ENCODE data around the gene ANKRD44.

The ANKRD44 gene

GRCh38 chr2:197128126-197128525 is 182.5 kb downstream of the ANKRD44 start:
- Histone ChIP-seq H3K36me3 (ENCODE audit: control insufficient read depth, insufficient read depth, low read length) (no peaks in the 10 kb centered on the region), H3K4me1 (ENCODE audit: control insufficient read depth, insufficient read depth, low read length) (no peaks in the 10 kb centered on the region), H3K9ac (ENCODE audit: low read depth, low read length) (no peak overlapping the region), H3K27ac (ENCODE audit: low read depth, low read length) (no peak overlapping the region), H3K4me3 (ENCODE audit: low read depth, low read length) (no peak overlapping the region), H3K9me3 (ENCODE audit: control insufficient read depth, insufficient read depth, low read length) (no peaks in the 10 kb centered on the region), H3K27me3 (ENCODE audit: control insufficient read depth, insufficient read depth, low read length) (no peaks in the 10 kb centered on the region)

- Histone ChIP-seq H3K36me3 (ENCODE audit: control insufficient read depth, insufficient read depth, low read length) (no peaks in the 10 kb centered on the region), H3K27me3 (ENCODE audit: control insufficient read depth, insufficient read depth, low read length) (no peaks in the 10 kb centered on the region), H3K9ac (ENCODE audit: low read depth, low read length) (no peak overlapping the region), H3K4me3 (ENCODE audit: low read depth, low read length) (no peak overlapping the region), H3K27ac (ENCODE audit: low read depth, low read length) (no peak overlapping the region), H3K4me1 (ENCODE audit: control insufficient read depth, insufficient read depth, low read length) (peaks cover 1% of the 10 kb centered on the region; the same call in 1 of the 2 replicates), H3K9me3 (ENCODE audit: control insufficient read depth, insufficient read depth, low read length) (no peaks in the 10 kb centered on the region)
Measured at GRCh38 chr2:197126630-197127352, 183.8 kb downstream of the ANKRD44 start.

GRCh38 chr2:197124639-197125390 is 185.8 kb downstream of the ANKRD44 start:
- H3K9me3 ChIP-seq (ENCODE audit: control insufficient read depth, insufficient read depth, low read length) = no peaks in the 10 kb centered on the region
- H3K4me1 ChIP-seq (ENCODE audit: control insufficient read depth, insufficient read depth, low read length) = peaks cover 3% of the 10 kb centered on the region; the same call in 1 of the 2 replicates
- no peaks in the 10 kb centered on the region for H3K36me3 ChIP-seq (ENCODE audit: control insufficient read depth, insufficient read depth, low read length)
- H3K9ac ChIP-seq (ENCODE audit: low read depth, low read length) = no peak overlapping the region
- H3K27me3 ChIP-seq (ENCODE audit: control insufficient read depth, insufficient read depth, low read length) = no peaks in the 10 kb centered on the region
- no peak overlapping the region for H3K27ac ChIP-seq (ENCODE audit: low read depth, low read length)
- no peak overlapping the region for H3K4me3 ChIP-seq (ENCODE audit: low read depth, low read length)

GRCh38 chr2:197122821-197123220 is 187.8 kb downstream of the ANKRD44 start:
- Histone ChIP-seq H3K27ac (ENCODE audit: low read depth, low read length) (no peak overlapping the region), H3K9me3 (ENCODE audit: control insufficient read depth, insufficient read depth, low read length) (no peaks in the 10 kb centered on the region), H3K4me3 (ENCODE audit: low read depth, low read length) (no peak overlapping the region), H3K9ac (ENCODE audit: low read depth, low read length) (no peak overlapping the region), H3K27me3 (ENCODE audit: control insufficient read depth, insufficient read depth, low read length) (no peaks in the 10 kb centered on the region), H3K36me3 (ENCODE audit: control insufficient read depth, insufficient read depth, low read length) (no peaks in the 10 kb centered on the region), H3K4me1 (ENCODE audit: control insufficient read depth, insufficient read depth, low read length) (peaks cover 3% of the 10 kb centered on the region; the same call in 1 of the 2 replicates)

GRCh38 chr2:197121756-197122385 is 188.7 kb downstream of the ANKRD44 start:
- H3K4me3 ChIP-seq (ENCODE audit: low read depth, low read length) = no peak overlapping the region
- no peak overlapping the region for H3K9ac ChIP-seq (ENCODE audit: low read depth, low read length)
- no peak overlapping the region for H3K27ac ChIP-seq (ENCODE audit: low read depth, low read length)
- H3K36me3 ChIP-seq (ENCODE audit: control insufficient read depth, insufficient read depth, low read length) = no peaks in the 10 kb centered on the region
- H3K4me1 ChIP-seq (ENCODE audit: control insufficient read depth, insufficient read depth, low read length) = peaks cover 3% of the 10 kb centered on the region; the same call in 1 of the 2 replicates
- no peaks in the 10 kb centered on the region for H3K27me3 ChIP-seq (ENCODE audit: control insufficient read depth, insufficient read depth, low read length)
- H3K9me3 ChIP-seq (ENCODE audit: control insufficient read depth, insufficient read depth, low read length) = no peaks in the 10 kb centered on the region

- no peaks in the 10 kb centered on the region for H3K36me3 ChIP-seq (ENCODE audit: control insufficient read depth, insufficient read depth, low read length)
- H3K4me3 ChIP-seq (ENCODE audit: low read depth, low read length) = no peak overlapping the region
- no peaks in the 10 kb centered on the region for H3K27me3 ChIP-seq (ENCODE audit: control insufficient read depth, insufficient read depth, low read length)
- no peak overlapping the region for H3K9ac ChIP-seq (ENCODE audit: low read depth, low read length)
- peaks cover 3% of the 10 kb centered on the region; the same call in 1 of the 2 replicates for H3K4me1 ChIP-seq (ENCODE audit: control insufficient read depth, insufficient read depth, low read length)
- no peak overlapping the region for H3K27ac ChIP-seq (ENCODE audit: low read depth, low read length)
- H3K9me3 ChIP-seq (ENCODE audit: control insufficient read depth, insufficient read depth, low read length) = no peaks in the 10 kb centered on the region
Measured at GRCh38 chr2:197121255-197121654, 189.3 kb downstream of the ANKRD44 start.

GRCh38 chr2:197116306-197116879 is 194.2 kb downstream of the ANKRD44 start:
- Histone ChIP-seq H3K4me3 (ENCODE audit: low read depth, low read length) (no peak overlapping the region), H3K27ac (ENCODE audit: low read depth, low read length) (no peak overlapping the region), H3K4me1 (ENCODE audit: control insufficient read depth, insufficient read depth, low read length) (no peaks in the 10 kb centered on the region), H3K36me3 (ENCODE audit: control insufficient read depth, insufficient read depth, low read length) (no peaks in the 10 kb centered on the region), H3K27me3 (ENCODE audit: control insufficient read depth, insufficient read depth, low read length) (no peaks in the 10 kb centered on the region), H3K9me3 (ENCODE audit: control insufficient read depth, insufficient read depth, low read length) (no peaks in the 10 kb centered on the region), H3K9ac (ENCODE audit: low read depth, low read length) (no peak overlapping the region)

GRCh38 chr2:197115325-197115724 is 195.3 kb downstream of the ANKRD44 start:
- Histone ChIP-seq H3K36me3 (ENCODE audit: control insufficient read depth, insufficient read depth, low read length) (no peaks in the 10 kb centered on the region), H3K27ac (ENCODE audit: low read depth, low read length) (no peak overlapping the region), H3K9me3 (ENCODE audit: control insufficient read depth, insufficient read depth, low read length) (no peaks in the 10 kb centered on the region), H3K4me1 (ENCODE audit: control insufficient read depth, insufficient read depth, low read length) (no peaks in the 10 kb centered on the region), H3K4me3 (ENCODE audit: low read depth, low read length) (no peak overlapping the region), H3K9ac (ENCODE audit: low read depth, low read length) (no peak overlapping the region), H3K27me3 (ENCODE audit: control insufficient read depth, insufficient read depth, low read length) (no peaks in the 10 kb centered on the region)

GRCh38 chr2:197113275-197113711 is 197.3 kb downstream of the ANKRD44 start:
- H3K36me3 ChIP-seq (ENCODE audit: control insufficient read depth, insufficient read depth, low read length) = no peaks in the 10 kb centered on the region
- H3K4me1 ChIP-seq (ENCODE audit: control insufficient read depth, insufficient read depth, low read length) = no peaks in the 10 kb centered on the region
- no peak overlapping the region for H3K27ac ChIP-seq (ENCODE audit: low read depth, low read length)
- H3K27me3 ChIP-seq (ENCODE audit: control insufficient read depth, insufficient read depth, low read length) = no peaks in the 10 kb centered on the region
- no peak overlapping the region for H3K9ac ChIP-seq (ENCODE audit: low read depth, low read length)
- H3K9me3 ChIP-seq (ENCODE audit: control insufficient read depth, insufficient read depth, low read length) = no peaks in the 10 kb centered on the region
- H3K4me3 ChIP-seq (ENCODE audit: low read depth, low read length) = no peak overlapping the region

- Histone ChIP-seq H3K36me3 (ENCODE audit: control insufficient read depth, insufficient read depth, low read length) (no peaks in the 10 kb centered on the region), H3K4me1 (ENCODE audit: control insufficient read depth, insufficient read depth, low read length) (peaks cover 6% of the 10 kb centered on the region; the same call in 1 of the 2 replicates), H3K27me3 (ENCODE audit: control insufficient read depth, insufficient read depth, low read length) (no peaks in the 10 kb centered on the region), H3K4me3 (ENCODE audit: low read depth, low read length) (no peak overlapping the region), H3K9me3 (ENCODE audit: control insufficient read depth, insufficient read depth, low read length) (no peaks in the 10 kb centered on the region), H3K27ac (ENCODE audit: low read depth, low read length) (no peak overlapping the region), H3K9ac (ENCODE audit: low read depth, low read length) (no peak overlapping the region)
Measured at GRCh38 chr2:197109326-197109725, 201.3 kb downstream of the ANKRD44 start.
